Caco-2 (cell line): ENCODE data around the gene NFATC1. TPM values are rescaled to one million over a fixed set of nuclear protein-coding genes. Genes with fewer than 3 reads are reported as not detected.

ENCODE experiments used
- BruUV-seq: library from RNA; stranded (reverse); fragments of 400-500 nt; replicated peaks from 2 replicates; lab custom pipeline; 2021; lab: Mats Ljungman, UMichigan
- CTCF ChIA-PET: fragments of 300-600 bp; sonication (Branson Sonifier 250); formaldehyde crosslinking; loops from one replicate; lab custom pipeline; 2022; ENCODE audit warnings: antibody characterized with exemption; lab: Charles Lee
- POLR2A ChIA-PET: fragments of 300-600 bp; sonication (Branson Sonifier 250); formaldehyde crosslinking; loops from one replicate; lab custom pipeline; 2022; ENCODE audit warnings: antibody characterized with exemption; lab: Charles Lee
- DNase-seq, 2 experiments: peaks; one replicate each; pipeline versions ENCODE4 v3.0.0 to v3.0.0-alpha.2; 2020 to 2022
- H3K27me3 ChIP-seq: replicated peaks from 2 replicates; pipeline ENCODE4 v1.6.0; 2011; ENCODE audit warnings: low read length; ENCODE audit not compliant: control insufficient read depth, insufficient read depth
- H3K36me3 ChIP-seq: 2 replicates; pipeline ENCODE4 v1.5.1; 2011; ENCODE audit warnings: low read length; ENCODE audit not compliant: control insufficient read depth, insufficient read depth
- H3K4me1 ChIP-seq: fragments of 250-450 bp; sonication (Bioruptor Pico); 2 replicates; pipeline ENCODE4 v1.5.1; 2020; ENCODE audit warnings: mild to moderate bottlenecking
- H3K4me3 ChIP-seq: 2 replicates; pipeline ENCODE4 v1.5.1; 2011; ENCODE audit warnings: low read depth, mild to moderate bottlenecking, control low read depth, low read length
- H3K9me3 ChIP-seq: fragments of 250-450 bp; sonication (Bioruptor Pico); 2 replicates; pipeline ENCODE4 v1.5.1; 2020; ENCODE audit warnings: mild to moderate bottlenecking, moderate library complexity
- H3K27ac Mint-ChIP-seq: one replicate; pipeline ENCODE4 v1.8.0; 2022; ENCODE audit warnings: mixed read lengths; ENCODE audit not compliant: unreplicated experiment
- H3K27me3 Mint-ChIP-seq: one replicate; pipeline ENCODE4 v1.8.0; 2022; ENCODE audit warnings: mixed read lengths; ENCODE audit not compliant: insufficient read depth, unreplicated experiment
- H3K36me3 Mint-ChIP-seq: one replicate; pipeline ENCODE4 v1.8.0; 2022; ENCODE audit warnings: mild to moderate bottlenecking, mixed read lengths; ENCODE audit not compliant: insufficient read depth, unreplicated experiment
- H3K4me1 Mint-ChIP-seq: one replicate; pipeline ENCODE4 v1.8.0; 2022; ENCODE audit warnings: low read depth, mixed read lengths; ENCODE audit not compliant: unreplicated experiment
- H3K4me3 Mint-ChIP-seq: one replicate; pipeline ENCODE4 v1.8.0; 2022; ENCODE audit warnings: mild to moderate bottlenecking, moderate library complexity, mixed read lengths; ENCODE audit not compliant: unreplicated experiment
- H3K9me3 Mint-ChIP-seq: one replicate; pipeline ENCODE4 v1.8.0; 2022; ENCODE audit warnings: mixed read lengths; ENCODE audit not compliant: unreplicated experiment
- CTCF ChIP-seq, 2 experiments: fragments of 200-600 bp in 1 of 2; IDR thresholded peaks; 1 replicate in 1 of 2; 2 replicates in 1 of 2; pipeline versions ENCODE4 v1.5.1 to v1.8.0; 2011 to 2022; ENCODE audit warnings: antibody characterized with exemption in 1 of 2, control low read depth in 1 of 2, inconsistent platforms in 1 of 2, low read depth in 1 of 2, low read length in 1 of 2, mild to moderate bottlenecking in 1 of 2, moderate library complexity in 1 of 2; ENCODE audit not compliant: insufficient read depth in 1 of 2, severe bottlenecking in 1 of 2, unreplicated experiment in 1 of 2
- intact Hi-C: fragments of 100-400 bp; cut with micrococcal nuclease; formaldehyde crosslinking; loops from one replicate; pipeline ENCODE4 v1.10.0; 2022; ENCODE audit not compliant: unreplicated experiment
- total RNA-seq: library from RNA; stranded (reverse); gene quantifications from 2 replicates; pipeline ENCODE4 v1.2.3, GENCODE V29; 2022

The NFATC1 gene
- total RNA-seq, 1 experiment from 2014 or later, result 0.66 TPM

- Mint-ChIP-seq H3K27me3 (no peaks in the 10 kb centered on the region), H3K4me3 (no peak overlapping the region), H3K9me3 (no peaks in the 10 kb centered on the region), H3K27ac (no peak overlapping the region), H3K4me1 (no peaks in the 10 kb centered on the region), H3K36me3 (no peaks in the 10 kb centered on the region)
- ChIA-PET CTCF (no interaction called here), POLR2A (no interaction called here)
- DNase-seq, result no peak
- BruUV-seq, result no TSS peak
- Histone ChIP-seq H3K36me3 (no peaks in the 10 kb centered on the region), H3K9me3 (no peaks in the 10 kb centered on the region), H3K4me1 (no peaks in the 10 kb centered on the region), H3K4me3 (no peak overlapping the region), H3K27me3 (no peaks in the 10 kb centered on the region)
- TF ChIP-seq CTCF (IDR thresholded peaks at IDR 0.05; ENCODE audit: insufficient read depth in 1 of 2, low read depth in 1 of 2, low read length in 1 of 2, severe bottlenecking in 1 of 2, unreplicated experiment in 1 of 2), result no peak
- intact Hi-C loops, result no loop called here
These were observed 165.1 kb downstream of the NFATC1 start for GRCh38 chr18:79560861-79561210.

GRCh38 chr18:79563949-79564348 is 168.2 kb downstream of the NFATC1 start:
- Mint-ChIP-seq H3K9me3 (no peaks in the 10 kb centered on the region), H3K27ac (no peak overlapping the region), H3K4me3 (no peak overlapping the region), H3K27me3 (no peaks in the 10 kb centered on the region), H3K4me1 (no peaks in the 10 kb centered on the region), H3K36me3 (no peaks in the 10 kb centered on the region)
- no peak for DNase-seq
- intact Hi-C loops, result no loop called here
- no TSS peak for BruUV-seq
- ChIA-PET CTCF (no interaction called here), POLR2A (no interaction called here)
- no peak overlapping the region for H3K4me3 ChIP-seq
- no peak for TF ChIP-seq CTCF (IDR thresholded peaks at IDR 0.05; ENCODE audit: insufficient read depth in 1 of 2, low read depth in 1 of 2, low read length in 1 of 2, severe bottlenecking in 1 of 2, unreplicated experiment in 1 of 2)
- no peaks in the 10 kb centered on the region for H3K27me3 ChIP-seq
- no peaks in the 10 kb centered on the region for H3K4me1 ChIP-seq
- no peaks in the 10 kb centered on the region for H3K9me3 ChIP-seq
- no peaks in the 10 kb centered on the region for H3K36me3 ChIP-seq

- Histone ChIP-seq H3K9me3 (no peaks in the 10 kb centered on the region), H3K36me3 (no peaks in the 10 kb centered on the region), H3K27me3 (no peaks in the 10 kb centered on the region), H3K4me1 (no peaks in the 10 kb centered on the region), H3K4me3 (no peak overlapping the region)
- POLR2A ChIA-PET, result no interaction called here
- TF ChIP-seq CTCF (IDR thresholded peaks at IDR 0.05; ENCODE audit: insufficient read depth in 1 of 2, low read depth in 1 of 2, low read length in 1 of 2, severe bottlenecking in 1 of 2, unreplicated experiment in 1 of 2), result no peak
- Mint-ChIP-seq H3K9me3 (no peaks in the 10 kb centered on the region), H3K27me3 (no peaks in the 10 kb centered on the region), H3K27ac (no peak overlapping the region), H3K4me1 (peaks cover 1% of the 10 kb centered on the region), H3K36me3 (no peaks in the 10 kb centered on the region), H3K4me3 (no peak overlapping the region)
- no TSS peak for BruUV-seq
- CTCF ChIA-PET, result no interaction called here
- intact Hi-C loops, result no loop called here
- DNase-seq, result no peak
These were observed 168.7 kb downstream of the NFATC1 start for GRCh38 chr18:79564441-79564840.
